NCI-H2171 treated with DMSO at 0.1 percent for 48 hours (cell line): ENCODE data around the gene EDN3.
A peak's percentile ranks its signal among the peaks of the same experiment; 100 is the strongest.

Experiments used
- DNase-seq: peaks from one replicate; lab custom pipeline; 2025; lab: John Stamatoyannopoulos, UW

EDN3 gene

GRCh38 chr20:59300333-59301081 is at the start of gene EDN3:
EDN3 (plus strand) TSS chr20:59300611; CDS start chr20:59300813, 202 bp downstream.
- no peak for DNase-seq

- peak; percentile 50 for DNase-seq
These were observed 47.1 kb upstream of the EDN3 start for GRCh38 chr20:59253325-59253724.

GRCh38 chr20:59253779-59254319 is 46.6 kb upstream of the EDN3 start:
- DNase-seq, result peak; percentile 84

GRCh38 chr20:59255256-59255655 is 45.2 kb upstream of the EDN3 start:
- DNase-seq, result no peak

- DNase-seq, result peak; percentile 18
These were observed 42.2 kb upstream of the EDN3 start for GRCh38 chr20:59258221-59258621.

GRCh38 chr20:59259946-59260345 is 40.5 kb upstream of the EDN3 start:
- no peak for DNase-seq

GRCh38 chr20:59265298-59265697 is 35.1 kb upstream of the EDN3 start:
- no peak for DNase-seq

GRCh38 chr20:59268870-59269269 is 31.5 kb upstream of the EDN3 start:
- no peak for DNase-seq

- no peak for DNase-seq
These were observed 30.9 kb upstream of the EDN3 start for GRCh38 chr20:59269411-59270025.

- no peak for DNase-seq
These were observed 30.0 kb upstream of the EDN3 start for GRCh38 chr20:59270380-59270779.

- DNase-seq, result no peak
These were observed 26.6 kb upstream of the EDN3 start for GRCh38 chr20:59273739-59274357.

- no peak for DNase-seq
These were observed 23.5 kb upstream of the EDN3 start for GRCh38 chr20:59276938-59277337.

- no peak for DNase-seq
These were observed 15.9 kb upstream of the EDN3 start for GRCh38 chr20:59284470-59284869.

- DNase-seq, result no peak
These were observed 10.4 kb upstream of the EDN3 start for GRCh38 chr20:59289994-59290393.

- DNase-seq, result peak; percentile 21
These were observed 8.5 kb upstream of the EDN3 start for GRCh38 chr20:59291740-59292383.

- no peak for DNase-seq
These were observed 4.9 kb upstream of the EDN3 start for GRCh38 chr20:59295531-59295930.

GRCh38 chr20:59297686-59298085 is 2.7 kb upstream of the EDN3 start:
- DNase-seq, result no peak

- DNase-seq, result peak; percentile 20
These were observed 472 bp upstream of the EDN3 start for GRCh38 chr20:59299945-59300332.

GRCh38 chr20:59301343-59302007 is 1.1 kb downstream of the EDN3 start:
- DNase-seq, result no peak

GRCh38 chr20:59305908-59306655 is 5.7 kb downstream of the EDN3 start:
- peak; percentile 89 for DNase-seq

GRCh38 chr20:59307270-59307669 is 6.9 kb downstream of the EDN3 start:
- DNase-seq, result no peak
